Raji (cell line): ENCODE measurements around the gene E2F8.

Experiments
- POLR2A ChIP-seq: IDR thresholded peaks from 2 replicates; pipeline ENCODE4 v1.6.1; 2011; ENCODE audit warnings: low read depth, low read length, control low read depth; ENCODE audit not compliant: insufficient read depth

Gene E2F8

DNA sequence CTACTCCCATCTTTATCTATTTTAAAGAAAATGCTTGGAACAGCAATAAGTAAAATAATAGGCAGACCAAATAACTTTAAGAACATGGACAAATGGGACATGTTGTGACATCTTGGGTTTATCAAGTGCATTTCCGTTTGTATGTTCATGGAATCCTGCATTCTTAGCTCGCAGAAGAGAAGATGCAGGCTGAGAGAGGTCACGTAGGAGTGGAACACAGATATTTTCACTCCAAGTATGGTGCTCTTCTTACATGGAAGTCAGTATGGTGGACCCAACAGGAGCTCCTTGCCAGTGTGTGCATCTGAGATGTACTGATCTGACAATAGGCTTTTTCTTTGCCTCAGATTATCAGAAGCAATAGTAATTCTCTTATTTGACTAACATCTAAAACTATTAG lies 1.7 kb downstream of the E2F8 start:
- TF ChIP-seq POLR2A = no peak

DNA sequence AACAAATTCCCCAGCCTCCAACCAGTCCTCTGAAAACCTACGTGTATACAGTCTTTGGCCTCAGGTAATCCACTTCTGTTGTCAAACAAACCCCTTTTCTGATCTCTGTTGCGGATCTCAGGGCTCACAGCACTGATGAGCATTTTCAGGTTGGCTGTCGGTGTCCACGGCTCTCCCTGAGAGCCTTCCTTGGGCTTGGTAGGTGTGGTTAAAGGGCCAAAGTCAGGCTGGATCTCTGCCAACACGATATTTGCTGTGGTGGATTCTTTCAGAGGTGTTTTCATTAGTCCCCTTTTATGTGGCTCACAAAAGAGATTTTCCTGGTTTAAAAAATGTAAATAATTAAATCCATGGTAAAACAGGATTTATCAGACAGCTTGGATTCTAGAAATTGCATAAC lies 2.9 kb downstream of the E2F8 start:
- TF ChIP-seq POLR2A = no peak

DNA sequence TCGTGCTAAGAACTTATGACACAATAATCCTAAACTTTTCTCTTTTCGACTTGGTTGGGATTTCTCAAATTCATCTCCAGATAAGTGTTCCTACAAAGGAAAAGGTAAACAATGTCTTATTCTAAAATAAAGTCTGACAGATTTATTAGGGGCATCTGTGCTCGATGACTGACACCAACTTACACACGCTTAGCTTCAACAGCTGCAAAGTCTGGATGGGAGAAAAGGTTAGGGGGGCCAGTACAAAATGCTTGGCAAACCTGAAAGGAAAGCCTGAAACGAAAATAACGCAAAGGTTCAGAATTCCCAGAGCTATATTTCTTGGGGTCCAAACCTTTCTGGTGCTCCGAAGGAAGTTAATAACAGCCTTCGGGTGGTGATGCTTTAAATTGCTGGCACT lies 3.4 kb downstream of the E2F8 start:
- no peak for TF ChIP-seq POLR2A

DNA sequence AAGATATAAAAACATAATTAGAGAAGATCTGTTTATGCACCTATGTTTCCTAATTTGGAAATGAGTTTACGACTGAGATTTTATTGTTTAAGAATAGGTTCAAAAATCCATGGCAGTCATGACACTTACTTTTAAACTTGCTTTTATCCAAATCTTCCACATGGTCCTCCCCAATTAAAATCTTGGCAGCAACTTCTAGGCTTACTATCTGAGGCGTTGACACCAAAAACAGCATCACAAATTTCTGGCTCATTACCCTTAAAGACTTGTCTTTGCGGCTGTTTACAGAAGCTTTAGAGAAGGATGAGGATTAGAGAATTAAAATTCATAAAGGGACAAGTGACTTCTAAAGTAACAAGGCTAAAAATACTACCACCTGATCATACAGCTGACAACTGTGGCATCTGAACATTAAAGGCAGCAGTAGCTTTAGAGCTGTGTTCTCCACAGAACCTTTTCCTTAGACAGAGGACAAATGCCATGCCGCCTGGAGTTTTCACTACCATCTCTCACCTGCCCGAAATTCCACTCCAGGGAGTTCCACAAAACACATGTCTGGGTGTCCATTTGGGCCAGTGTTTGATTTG lies 6.4 kb downstream of the E2F8 start:
- TF ChIP-seq POLR2A = no peak

DNA sequence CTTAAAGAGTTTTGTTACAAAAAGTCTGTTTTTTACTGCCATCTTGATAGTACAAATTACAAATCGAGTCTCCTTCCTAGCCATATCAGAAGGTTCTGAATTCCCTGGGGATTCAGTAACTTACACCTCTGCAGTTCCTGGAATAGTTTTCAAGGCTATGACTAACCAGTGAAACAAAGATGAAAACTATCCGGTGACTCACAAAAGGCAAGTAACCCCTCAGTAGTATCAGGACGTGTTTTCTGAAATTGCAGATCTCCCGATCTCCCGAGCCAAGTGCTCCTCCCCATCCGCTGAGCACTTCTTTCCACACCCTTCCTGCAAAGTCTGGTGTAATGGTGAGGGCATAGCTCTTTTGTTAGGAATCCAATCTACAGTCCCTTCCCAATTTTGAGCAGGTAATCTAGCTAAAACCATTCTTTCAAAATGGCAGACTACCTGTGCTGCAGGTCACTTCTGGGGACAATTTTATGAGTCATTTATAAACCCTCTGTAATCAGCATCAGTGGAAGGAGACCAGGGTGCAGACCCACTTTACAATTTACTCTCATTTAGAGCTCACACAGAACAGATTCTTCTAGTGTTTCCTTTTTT lies 7.7 kb downstream of the E2F8 start:
- TF ChIP-seq POLR2A = no peak

DNA sequence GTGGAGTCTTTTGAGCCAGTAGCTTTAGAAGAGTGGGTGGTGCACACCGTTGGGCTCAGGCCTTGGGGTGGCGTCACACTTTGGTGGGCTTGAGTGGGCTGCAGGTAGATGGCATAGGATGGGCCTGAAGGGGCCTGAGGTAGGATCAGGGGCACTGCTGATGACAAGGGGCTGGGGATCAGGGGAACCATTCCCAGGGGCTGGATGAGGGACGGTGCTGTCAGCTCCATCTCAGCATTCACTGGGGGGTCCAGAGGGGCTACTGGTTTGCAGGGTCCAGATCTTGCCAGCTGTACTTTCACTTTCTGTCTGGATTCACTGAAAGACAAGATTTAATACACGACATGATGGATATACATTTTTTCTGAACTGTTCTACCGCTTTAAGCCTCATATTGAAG lies 11.1 kb downstream of the E2F8 start:
- no peak for TF ChIP-seq POLR2A

DNA sequence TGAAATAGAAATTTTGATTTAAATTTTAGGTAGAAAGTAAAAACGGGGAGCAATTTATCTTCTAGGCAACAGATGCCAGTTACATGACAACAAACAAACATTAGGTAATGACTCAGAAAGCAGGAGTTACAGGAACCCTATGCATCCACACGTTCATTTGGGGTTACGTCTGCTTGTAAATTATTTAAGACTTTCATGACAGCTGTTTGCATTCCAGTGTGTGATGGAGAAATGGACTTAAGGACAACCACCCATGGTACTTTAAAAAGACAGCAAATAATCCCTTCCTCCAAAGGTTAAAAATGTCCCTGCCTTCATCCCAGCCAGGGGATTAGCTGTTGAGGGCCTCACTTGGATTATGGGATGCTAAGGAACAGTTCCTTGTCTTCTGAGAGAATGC lies 11.8 kb downstream of the E2F8 start:
- TF ChIP-seq POLR2A = no peak

DNA sequence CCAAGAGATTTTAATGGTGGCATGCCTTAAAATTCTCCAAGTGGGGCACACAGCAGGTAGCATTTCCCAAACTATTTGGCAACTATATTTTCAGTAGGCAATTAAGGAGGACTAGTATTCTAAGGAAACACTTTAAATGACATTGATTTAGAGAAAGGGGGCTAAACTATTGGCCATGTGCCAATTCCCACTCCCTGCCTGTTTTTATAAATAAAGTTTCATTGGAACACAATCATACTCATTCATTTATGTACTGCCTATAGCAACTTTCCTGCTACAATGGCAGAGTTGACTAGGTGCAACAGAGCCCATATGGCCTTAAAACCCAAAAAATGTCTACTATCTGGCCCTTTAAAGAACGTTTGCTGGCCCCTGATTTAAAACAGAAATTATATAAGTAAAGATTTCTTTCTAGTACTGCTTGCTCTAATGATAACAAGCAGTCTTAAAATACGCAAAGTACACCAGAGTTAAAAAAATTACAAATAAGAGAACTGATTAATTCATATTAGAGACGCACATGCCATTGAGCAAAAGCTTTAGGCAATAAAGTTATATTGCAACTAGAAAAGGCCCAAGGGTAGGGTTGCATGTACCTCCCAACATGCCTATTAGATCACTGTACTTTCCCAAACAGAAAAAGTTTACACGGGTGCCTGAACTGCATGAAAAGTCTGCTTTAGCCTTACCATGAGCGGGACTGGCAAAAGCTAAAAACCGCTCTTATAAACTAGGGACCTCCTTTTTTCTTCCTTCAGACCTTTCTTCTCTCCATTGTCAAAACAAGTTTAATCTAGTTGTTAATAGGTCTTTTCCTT lies 14.2 kb downstream of the E2F8 start:
- no peak for TF ChIP-seq POLR2A

DNA sequence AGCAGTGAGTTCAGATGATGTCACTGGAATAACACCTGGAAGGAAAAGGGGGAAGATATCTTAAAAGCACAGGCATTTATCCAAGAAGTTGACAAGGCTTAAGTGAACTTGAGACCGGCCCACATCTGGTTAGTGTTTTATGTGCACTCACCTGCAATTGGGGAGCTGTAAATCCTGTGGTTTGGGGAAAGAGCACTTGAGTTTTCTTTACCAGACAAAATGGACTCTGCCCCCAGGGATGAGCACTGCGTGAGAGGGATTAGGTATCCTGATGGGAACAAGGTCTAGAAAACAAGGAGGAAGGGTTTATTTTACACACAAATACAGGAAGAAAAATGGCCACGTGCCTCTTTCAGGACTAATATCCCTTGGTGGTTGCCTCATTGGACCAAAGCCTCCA lies 15.2 kb downstream of the E2F8 start:
- TF ChIP-seq POLR2A = no peak

DNA sequence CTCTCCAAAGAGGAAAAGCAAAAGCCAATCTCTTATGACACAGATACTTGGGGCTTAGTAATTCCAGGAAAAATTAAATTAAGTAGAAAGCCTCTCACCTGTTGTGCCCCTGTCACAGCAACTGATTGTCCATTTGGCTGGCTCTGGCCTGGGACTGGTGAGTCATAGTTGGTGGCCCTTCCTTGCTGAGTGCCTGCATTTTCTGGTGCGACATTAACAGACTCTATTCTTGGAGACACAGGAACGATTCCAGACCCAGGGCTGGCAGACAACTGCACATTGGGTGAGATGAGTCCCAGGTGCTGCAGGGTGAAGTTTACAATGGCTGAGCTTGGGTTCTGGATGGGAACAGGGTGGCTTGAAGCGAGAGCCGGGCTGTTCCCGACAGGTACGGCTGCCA lies 15.6 kb downstream of the E2F8 start:
- TF ChIP-seq POLR2A = no peak

DNA sequence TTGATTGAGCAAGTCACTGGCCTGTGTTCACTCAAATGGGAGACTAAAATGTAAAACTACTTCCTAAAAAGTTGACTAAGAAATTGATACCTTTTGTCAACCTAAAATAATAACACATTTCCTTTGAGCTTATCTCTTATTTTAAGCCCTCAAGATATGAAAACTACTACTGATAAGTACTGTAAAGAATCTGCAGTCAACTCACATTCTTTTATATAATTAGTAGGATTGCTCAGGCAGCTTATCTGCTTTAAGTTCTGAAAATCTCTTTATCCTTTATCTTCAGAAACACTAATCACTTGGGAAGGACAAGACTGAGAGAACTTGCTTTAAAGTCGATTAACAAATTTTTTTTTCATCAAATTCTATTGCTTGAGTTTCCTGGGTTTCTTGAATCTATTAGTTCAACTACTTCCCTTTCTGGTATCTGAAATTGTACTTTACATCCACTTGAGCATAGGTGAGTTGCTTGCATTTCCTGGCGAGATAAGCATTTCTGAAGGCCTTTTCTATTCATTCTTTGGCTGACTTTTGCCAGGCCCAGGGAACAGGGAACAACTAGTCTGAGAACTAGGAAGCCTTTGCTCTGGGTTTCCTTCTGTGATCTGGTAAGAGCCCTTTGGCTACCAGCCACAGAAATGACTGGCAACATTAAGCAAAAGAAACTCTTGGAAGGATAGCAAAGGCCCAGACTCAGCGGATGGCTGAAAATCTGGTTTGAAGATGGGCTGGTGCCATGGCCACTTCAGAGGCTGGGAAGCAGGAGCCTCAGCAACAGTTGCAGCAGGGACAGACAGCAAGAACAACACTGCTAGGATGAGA lies 19.6 kb downstream of the E2F8 start:
- TF ChIP-seq POLR2A = no peak

DNA sequence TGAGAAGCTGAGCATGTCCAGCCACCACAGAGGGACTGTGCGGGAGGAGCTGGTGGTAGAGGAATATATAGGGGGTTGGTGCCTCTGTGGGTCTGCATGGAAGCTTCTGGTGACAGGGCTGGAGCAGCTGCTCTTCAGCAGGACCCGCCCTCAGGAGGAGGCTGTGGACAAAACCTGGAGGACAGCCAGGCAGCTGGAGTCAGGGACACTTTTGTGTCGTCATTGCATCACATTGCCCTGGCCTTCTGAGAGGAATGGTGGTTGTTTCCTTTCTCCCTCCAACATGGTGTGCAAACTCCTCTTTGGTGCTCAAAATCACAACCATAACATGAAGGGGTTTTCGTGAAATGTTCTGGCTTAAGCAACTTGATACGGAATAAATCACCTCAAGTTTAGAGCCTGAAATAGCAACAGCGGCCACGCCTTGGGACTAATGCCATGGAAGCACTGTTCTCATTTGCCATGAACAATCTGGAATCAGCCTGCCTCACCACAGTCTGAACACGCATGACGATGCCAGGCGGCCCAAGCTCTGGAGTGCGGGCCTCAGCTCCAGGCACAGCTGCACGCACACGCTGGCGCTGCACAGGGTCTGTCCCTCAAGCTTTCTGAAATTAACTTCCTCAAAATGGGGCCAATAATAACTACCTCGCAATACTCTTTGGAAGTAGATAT lies 21.8 kb downstream of the E2F8 start:
- TF ChIP-seq POLR2A = no peak

DNA sequence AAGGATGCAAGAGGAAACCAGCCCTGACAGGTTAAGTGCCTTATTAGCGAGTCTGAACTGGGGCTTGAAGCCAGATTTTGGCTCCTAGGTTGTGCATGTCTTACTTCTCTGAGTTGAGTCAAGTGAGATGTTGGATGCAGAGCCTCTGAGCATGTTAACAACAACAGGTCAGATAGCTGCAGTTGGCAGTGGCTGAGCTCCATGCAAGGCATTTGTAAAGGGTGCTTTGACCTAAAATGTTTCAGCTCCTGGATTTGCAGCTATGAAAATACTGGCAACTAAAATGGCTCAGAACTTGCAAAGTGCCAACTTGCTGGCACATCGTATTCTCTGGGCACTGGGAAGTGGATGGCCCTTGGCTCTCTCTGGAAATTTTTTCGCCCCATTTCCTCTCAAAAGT lies 22.5 kb downstream of the E2F8 start:
- TF ChIP-seq POLR2A = no peak

DNA sequence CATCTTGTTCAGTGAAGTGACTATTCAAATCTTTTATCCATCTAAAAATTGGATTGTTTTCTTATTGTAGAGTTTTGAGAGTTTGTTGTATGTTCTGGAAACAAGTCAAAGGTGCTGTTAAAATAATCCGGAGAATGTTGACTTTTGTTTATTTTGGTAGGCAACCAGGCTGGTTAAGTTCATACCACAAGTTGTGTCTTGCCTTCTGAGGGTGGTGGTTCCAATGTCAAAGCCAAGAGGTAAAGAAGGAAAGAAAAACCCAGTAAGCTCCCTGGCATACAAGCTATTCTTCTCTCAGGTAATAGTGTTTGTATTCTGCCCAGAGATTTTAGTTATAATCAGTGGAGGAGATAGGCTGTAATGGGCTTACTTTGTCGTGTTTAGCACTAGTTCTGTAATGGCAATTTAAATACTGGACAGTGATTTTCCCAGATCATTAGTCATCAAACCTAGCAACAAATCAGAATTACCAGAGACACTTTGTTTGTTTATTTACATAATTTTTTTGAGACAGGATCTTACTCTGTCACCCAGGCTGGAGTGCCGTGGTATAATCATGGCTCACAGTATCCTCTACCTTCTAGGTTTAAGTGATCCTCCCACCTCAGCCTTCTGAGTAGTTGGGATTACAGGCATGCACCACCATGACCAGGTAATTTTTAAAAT lies 23.9 kb downstream of the E2F8 start:
- no peak for TF ChIP-seq POLR2A
